M059J (cell line): ENCODE data around the gene MAEL. TPM values are rescaled to one million over a fixed set of nuclear protein-coding genes. Genes with fewer than 3 reads are reported as not detected.

Experiments
- DNase-seq: peaks from one replicate; pipeline ENCODE4 v3.0.0-alpha.2; 2012; ENCODE audit warnings: low read depth
- total RNA-seq: library from RNA; depleted of rRNA; stranded (reverse); fragments of >200 nt; shearing (Covaris generic); gene quantifications from 2 replicates; pipeline ENCODE4 v1.2.3, GENCODE V29; 2014; rRNA removed

The MAEL gene
- 0.20 and 0.52 TPM in 2 replicates for total RNA-seq

- no peak for DNase-seq
These were observed at the start of gene MAEL for GRCh38 chr1:166988974-166989515. MAEL (plus strand) TSS chr1:166989280; CDS start chr1:166989353, 73 bp downstream.

- no peak for DNase-seq
These were observed 49.2 kb upstream of the MAEL start for GRCh38 chr1:166939741-166940375.

GRCh38 chr1:166944186-166944967 is 44.7 kb upstream of the MAEL start:
- peak; percentile 90 for DNase-seq

GRCh38 chr1:166947398-166948043 is 41.6 kb upstream of the MAEL start:
- DNase-seq, result peak; percentile 83

- DNase-seq, result no peak
These were observed 40.2 kb upstream of the MAEL start for GRCh38 chr1:166948856-166949350.

- DNase-seq, result no peak
These were observed 38.9 kb upstream of the MAEL start for GRCh38 chr1:166950156-166950555.

GRCh38 chr1:166951050-166951449 is 38.0 kb upstream of the MAEL start:
- no peak for DNase-seq

- DNase-seq, result peak; percentile 79
These were observed 36.9 kb upstream of the MAEL start for GRCh38 chr1:166952002-166952746.

- no peak for DNase-seq
These were observed 35.6 kb upstream of the MAEL start for GRCh38 chr1:166953491-166953890.

- no peak for DNase-seq
These were observed 32.8 kb upstream of the MAEL start for GRCh38 chr1:166956057-166956850.

- DNase-seq, result no peak
These were observed 32.2 kb upstream of the MAEL start for GRCh38 chr1:166956872-166957271.

GRCh38 chr1:166960858-166961474 is 28.1 kb upstream of the MAEL start:
- DNase-seq, result no peak

- DNase-seq, result no peak
These were observed 19.9 kb upstream of the MAEL start for GRCh38 chr1:166969074-166969677.

- no peak for DNase-seq
These were observed 17.8 kb upstream of the MAEL start for GRCh38 chr1:166971252-166971651.

- DNase-seq, result no peak
These were observed 16.9 kb upstream of the MAEL start for GRCh38 chr1:166972193-166972592.

- DNase-seq, result no peak
These were observed 16.3 kb upstream of the MAEL start for GRCh38 chr1:166972826-166973225.

GRCh38 chr1:166974647-166975345 is 14.3 kb upstream of the MAEL start:
- DNase-seq, result peak; percentile 35

- peak; percentile 61 for DNase-seq
These were observed 13.5 kb upstream of the MAEL start, which contains the start of gene ILDR2 for GRCh38 chr1:166975361-166976129. ILDR2 (minus strand) TSS chr1:166975540; CDS start chr1:166975268, 272 bp downstream.
